Right atrium auricular region (tissue), 2 donors: Measurements from ENCODE around the gene DNAJC15. TPM values are rescaled to one million over a fixed set of nuclear protein-coding genes. Genes with fewer than 3 reads are reported as not detected.

Source experiments
- DNase-seq: peaks from one replicate; pipeline ENCODE4 v3.0.0-alpha.2; 2019; ENCODE audit warnings: low spot score
- H3K27ac ChIP-seq, 2 donors: fragments of 200-600 bp; sonication (generic); 1 replicate in 1 of 2; 2 replicates in 1 of 2; pipeline ENCODE4 v1.5.1; 2016 to 2019
- H3K27me3 ChIP-seq, 2 donors: fragments of 200-600 bp; sonication (generic); one replicate each; pipeline versions ENCODE4 v1.5.1 to v1.6.0; 2017 to 2019
- H3K36me3 ChIP-seq: fragments of 200-600 bp; sonication (generic); one replicate; pipeline ENCODE4 v1.5.1; 2016
- H3K4me1 ChIP-seq, 2 donors: fragments of 200-600 bp; sonication (generic); one replicate each; pipeline versions ENCODE4 v1.5.1 to v1.6.0; 2017 to 2019
- H3K4me3 ChIP-seq, 2 donors: fragments of 200-600 bp; sonication (generic); 1 replicate in 1 of 2; 2 replicates in 1 of 2; pipeline ENCODE4 v1.5.1; 2017 to 2019; ENCODE audit warnings: mild to moderate bottlenecking in 1 of 2, moderate library complexity in 1 of 2
- H3K9me3 ChIP-seq, 2 donors: fragments of 200-600 bp; sonication (generic); one replicate each; pipeline ENCODE4 v1.5.1; 2019
- total RNA-seq, 2 donors: library from RNA; depleted of rRNA; stranded (reverse); fragments of >200 nt; gene quantifications; one replicate each; pipeline ENCODE4 v1.1.0, GENCODE V29; 2016
- TF ChIP-seq, protein P1 (sequence below), 2 donors: fragments of 200-600 bp; sonication (generic); IDR thresholded peaks; one replicate each; pipeline ENCODE4 v1.5.1; 2019; ENCODE audit warnings: antibody characterized with exemption in 2 of 2

DNAJC15 gene
- total RNA-seq, 2 donors from 2014 or later, result 10.8 to 14.0 TPM

DNA sequence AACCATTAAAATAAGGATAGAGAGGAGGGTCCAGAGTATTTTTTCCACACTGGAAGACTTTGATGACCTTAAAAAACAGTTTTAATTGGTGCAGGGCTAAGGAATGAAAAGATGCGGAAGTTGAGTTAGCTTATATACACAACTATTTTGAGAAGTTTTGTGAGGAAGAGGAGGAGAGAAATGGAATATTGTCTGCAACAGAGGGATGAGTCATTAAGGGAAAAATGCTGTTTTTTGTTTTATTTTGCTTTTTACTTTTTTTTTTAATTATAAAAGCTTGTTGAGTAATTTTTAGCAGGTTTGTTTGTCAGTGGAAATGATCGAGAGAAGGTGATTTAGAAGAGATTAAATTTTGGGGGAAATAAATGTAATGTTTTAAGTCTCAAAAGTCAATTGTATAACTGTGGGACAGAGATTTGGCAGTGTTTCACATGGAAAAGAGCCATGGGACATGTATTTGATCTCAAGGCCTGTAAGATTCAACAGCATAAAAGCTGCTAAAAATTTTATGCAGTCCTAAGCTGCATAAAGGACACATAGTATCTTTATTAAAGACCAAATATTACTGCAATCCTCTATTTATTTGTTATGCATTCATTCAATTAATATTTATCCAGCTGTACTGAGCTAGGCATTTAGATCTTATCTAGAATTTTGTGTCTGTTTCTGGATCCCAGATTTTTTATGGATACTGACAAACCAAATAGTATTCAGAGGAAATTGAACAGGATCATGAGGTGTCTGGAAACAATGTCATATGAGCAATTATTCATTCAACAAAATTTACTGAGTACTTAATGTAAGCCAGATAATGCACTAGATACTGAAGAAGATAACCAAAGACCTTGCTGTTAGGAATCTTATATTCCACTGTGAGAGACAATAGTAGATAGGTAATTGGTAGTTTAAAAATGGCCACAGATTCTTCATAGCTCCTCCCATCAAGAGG lies 72.7 kb downstream of the DNAJC15 start:
- Histone ChIP-seq H3K4me1 (peaks cover 0 to 9% of the 10 kb centered on the region in 2 donors), H3K4me3 (no peak overlapping the region), H3K27ac (no peak overlapping the region), H3K9me3 (peaks cover 0 to 9% of the 10 kb centered on the region in 2 donors), H3K36me3 (no peaks in the 10 kb centered on the region), H3K27me3 (no peaks in the 10 kb centered on the region)
- no peak for DNase-seq
- TF ChIP-seq, protein P1, sequence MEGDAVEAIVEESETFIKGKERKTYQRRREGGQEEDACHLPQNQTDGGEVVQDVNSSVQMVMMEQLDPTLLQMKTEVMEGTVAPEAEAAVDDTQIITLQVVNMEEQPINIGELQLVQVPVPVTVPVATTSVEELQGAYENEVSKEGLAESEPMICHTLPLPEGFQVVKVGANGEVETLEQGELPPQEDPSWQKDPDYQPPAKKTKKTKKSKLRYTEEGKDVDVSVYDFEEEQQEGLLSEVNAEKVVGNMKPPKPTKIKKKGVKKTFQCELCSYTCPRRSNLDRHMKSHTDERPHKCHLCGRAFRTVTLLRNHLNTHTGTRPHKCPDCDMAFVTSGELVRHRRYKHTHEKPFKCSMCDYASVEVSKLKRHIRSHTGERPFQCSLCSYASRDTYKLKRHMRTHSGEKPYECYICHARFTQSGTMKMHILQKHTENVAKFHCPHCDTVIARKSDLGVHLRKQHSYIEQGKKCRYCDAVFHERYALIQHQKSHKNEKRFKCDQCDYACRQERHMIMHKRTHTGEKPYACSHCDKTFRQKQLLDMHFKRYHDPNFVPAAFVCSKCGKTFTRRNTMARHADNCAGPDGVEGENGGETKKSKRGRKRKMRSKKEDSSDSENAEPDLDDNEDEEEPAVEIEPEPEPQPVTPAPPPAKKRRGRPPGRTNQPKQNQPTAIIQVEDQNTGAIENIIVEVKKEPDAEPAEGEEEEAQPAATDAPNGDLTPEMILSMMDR (IDR thresholded peaks at IDR 0.05), result no peak

- TF ChIP-seq, protein P1 (IDR thresholded peaks at IDR 0.05), result no peak
- no peak overlapping the region for H3K4me3 ChIP-seq
- no peaks in the 10 kb centered on the region for H3K27me3 ChIP-seq
- H3K36me3 ChIP-seq, result no peaks in the 10 kb centered on the region
- peaks cover 0 to 15% of the 10 kb centered on the region in 2 donors for H3K9me3 ChIP-seq
- H3K4me1 ChIP-seq, result peaks cover 0 to 7% of the 10 kb centered on the region in 2 donors
- DNase-seq, result no peak
- H3K27ac ChIP-seq, result no peak overlapping the region
These were observed 77.3 kb downstream of the DNAJC15 start for GRCh38 chr13:43100667-43101066.

DNA sequence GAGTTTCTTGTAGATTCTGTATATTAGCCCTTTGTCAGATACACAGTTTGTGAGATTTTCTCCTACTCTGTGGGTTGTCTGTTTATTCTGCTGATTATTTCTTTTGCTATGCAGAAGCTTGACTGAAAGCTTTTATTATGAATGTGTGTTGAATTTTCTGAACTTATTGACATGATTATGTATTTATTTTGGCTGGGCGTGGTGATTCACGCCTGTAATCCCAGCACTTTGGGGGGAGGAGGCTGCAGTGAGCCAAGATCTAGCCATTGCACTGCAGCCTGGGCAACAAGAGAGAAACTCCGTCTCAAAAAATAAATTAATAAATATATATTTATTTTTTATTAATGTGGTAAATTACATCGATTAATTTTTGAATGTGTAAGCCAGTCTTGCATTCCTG lies 78.9 kb downstream of the DNAJC15 start:
- Histone ChIP-seq H3K27ac (no peak overlapping the region), H3K36me3 (no peaks in the 10 kb centered on the region), H3K27me3 (no peaks in the 10 kb centered on the region), H3K4me3 (no peak overlapping the region), H3K4me1 (no peaks in the 10 kb centered on the region), H3K9me3 (peaks cover 0 to 15% of the 10 kb centered on the region in 2 donors)
- DNase-seq, result no peak
- TF ChIP-seq, protein P1 (IDR thresholded peaks at IDR 0.05), result no peak

- TF ChIP-seq, protein P1 (IDR thresholded peaks at IDR 0.05), result no peak
- no peaks in the 10 kb centered on the region for H3K27me3 ChIP-seq
These were observed 84.4 kb downstream of the DNAJC15 start for GRCh38 chr13:43107780-43108179.

GRCh38 chr13:43110036-43110435 lies 86.7 kb downstream of the DNAJC15 start:
- H3K4me3 ChIP-seq, result no peak overlapping the region
- H3K27me3 ChIP-seq, result no peaks in the 10 kb centered on the region
- no peak overlapping the region for H3K27ac ChIP-seq
- peaks cover 0 to 4% of the 10 kb centered on the region in 2 donors for H3K4me1 ChIP-seq
- H3K9me3 ChIP-seq, result no peaks in the 10 kb centered on the region
- TF ChIP-seq, protein P1 (IDR thresholded peaks at IDR 0.05), result no peak
- DNase-seq, result no peak
- no peaks in the 10 kb centered on the region for H3K36me3 ChIP-seq

More at GRCh38 chr13:43107780-43108179, 84.4 kb downstream of the DNAJC15 start:
- H3K27ac ChIP-seq, result no peak overlapping the region
- no peak overlapping the region for H3K4me3 ChIP-seq
- DNase-seq, result no peak
- no peaks in the 10 kb centered on the region for H3K4me1 ChIP-seq
- H3K36me3 ChIP-seq, result no peaks in the 10 kb centered on the region
- no peaks in the 10 kb centered on the region for H3K9me3 ChIP-seq
